Retina (tissue), 1 donor: ENCODE data around the gene WDFY4.

Source experiments
- DNase-seq: peaks from one replicate; pipeline ENCODE4 v3.0.0-alpha.2; 2016

WDFY4 gene

DNA sequence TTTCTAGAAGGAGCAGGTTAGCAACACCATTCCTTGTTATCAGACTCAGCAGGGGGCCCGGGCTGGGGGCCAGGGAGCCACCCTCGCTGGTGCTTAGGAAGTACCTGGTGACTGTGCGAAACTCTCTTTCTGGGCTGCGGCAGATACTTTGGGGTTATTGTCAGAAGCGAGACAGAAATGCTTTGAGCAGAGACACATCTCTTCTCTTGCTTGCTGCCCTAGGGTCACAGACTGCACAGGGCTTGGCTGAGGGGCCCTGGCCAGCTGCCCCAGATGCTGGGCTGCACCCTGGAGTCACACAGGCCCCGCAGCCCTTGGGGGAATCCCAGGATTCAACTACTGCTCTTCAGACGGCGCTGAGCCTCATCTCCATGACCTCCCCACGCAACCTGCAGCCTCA lies 91.9 kb downstream of the WDFY4 start:
- no peak for DNase-seq

DNA sequence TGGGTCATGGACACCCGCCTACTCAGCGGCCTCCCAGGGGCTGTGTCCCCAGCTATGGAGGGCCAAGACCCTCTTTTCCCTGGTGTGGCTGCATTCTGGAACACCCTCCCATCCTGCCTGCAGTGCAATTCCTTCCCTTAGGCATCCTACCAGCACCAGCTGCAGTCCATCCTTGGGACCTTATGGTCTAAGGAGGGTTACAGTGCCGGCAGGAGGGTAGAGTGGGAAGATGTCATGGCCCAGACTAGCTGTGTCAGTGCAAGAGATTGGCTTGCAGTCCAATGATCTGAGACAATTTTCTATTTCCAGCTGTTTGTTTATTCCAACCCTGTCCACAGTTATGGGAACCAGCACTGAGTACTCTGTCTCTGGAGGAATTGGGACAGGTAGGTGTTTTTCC lies 92.4 kb downstream of the WDFY4 start:
- DNase-seq: no peak

GRCh38 chr10:48778193-48778857 lies 93.7 kb downstream of the WDFY4 start:
- DNase-seq: no peak

DNA sequence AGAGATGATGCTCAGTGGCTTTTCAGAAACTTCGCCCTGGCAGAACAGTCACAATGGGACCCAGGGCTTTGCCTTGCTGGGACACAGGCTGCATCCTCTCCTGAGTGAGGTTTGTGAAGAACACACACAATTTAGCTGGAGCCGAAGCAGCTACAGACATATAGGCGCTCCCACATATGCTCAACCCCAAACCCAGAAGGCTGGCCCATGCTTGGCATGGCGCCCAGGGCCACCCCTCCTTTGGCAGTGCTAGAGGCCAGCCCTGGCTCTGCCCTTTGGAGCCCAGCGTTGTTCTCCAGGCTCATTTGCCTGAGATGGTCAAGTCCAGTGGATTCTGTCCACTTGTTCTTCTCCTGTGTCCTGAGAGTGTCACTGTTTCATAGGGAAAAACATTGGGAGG lies 94.4 kb downstream of the WDFY4 start:
- DNase-seq: no peak

DNA sequence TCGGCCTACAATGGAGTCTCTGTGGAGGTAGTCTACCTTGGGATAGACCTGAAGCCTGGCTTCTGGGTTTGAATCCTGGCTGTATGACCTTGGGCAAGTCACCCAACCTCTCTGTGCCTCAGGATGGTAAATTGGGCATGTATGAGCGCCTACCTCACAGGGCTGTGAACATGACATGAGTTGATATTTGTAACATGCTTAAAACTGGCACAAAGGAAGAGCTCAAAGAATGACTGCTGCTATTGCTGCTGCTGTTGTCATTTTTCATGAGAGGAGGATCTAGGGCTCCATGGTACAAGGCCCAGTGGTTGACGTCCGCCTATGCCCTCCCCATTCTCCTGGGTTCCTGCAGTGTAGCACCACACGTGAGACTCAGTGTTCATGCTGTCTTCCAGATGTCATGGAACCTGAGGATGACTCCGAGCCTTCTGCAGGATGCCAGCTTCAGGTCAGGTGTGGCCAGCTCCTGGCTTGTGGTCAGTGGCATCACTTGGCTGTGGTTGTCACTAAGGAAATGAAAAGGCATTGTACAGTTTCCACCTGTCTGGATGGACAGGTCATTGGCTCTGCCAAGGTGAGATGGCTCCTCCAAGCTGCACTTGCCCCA lies 95.0 kb downstream of the WDFY4 start:
- DNase-seq: no peak

DNA sequence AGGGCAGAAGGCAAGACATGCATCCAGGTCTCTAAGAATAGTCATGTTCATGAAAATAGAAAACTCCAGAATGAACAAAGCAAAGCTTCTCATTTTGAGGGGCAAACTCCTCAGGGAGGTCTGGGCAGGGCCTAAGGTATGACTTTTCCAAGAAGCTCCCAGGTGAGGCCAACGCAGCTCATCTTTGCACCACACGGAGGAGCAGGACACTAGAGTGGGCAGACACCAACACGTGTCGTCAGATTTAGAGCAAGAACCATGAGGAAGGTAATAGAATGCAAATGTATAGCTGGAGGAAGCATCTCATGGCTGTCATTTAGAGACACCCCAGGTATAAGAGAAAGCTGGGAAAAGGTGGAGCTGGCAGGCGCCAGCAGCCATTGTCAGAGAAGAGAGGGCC lies 95.7 kb downstream of the WDFY4 start:
- DNase-seq: no peak

GRCh38 chr10:48782386-48782785 lies 97.7 kb downstream of the WDFY4 start:
- no peak for DNase-seq

GRCh38 chr10:48784031-48784430 lies 99.4 kb downstream of the WDFY4 start:
- no peak for DNase-seq

GRCh38 chr10:48785796-48786195 lies 101.1 kb downstream of the WDFY4 start:
- DNase-seq: no peak

DNA sequence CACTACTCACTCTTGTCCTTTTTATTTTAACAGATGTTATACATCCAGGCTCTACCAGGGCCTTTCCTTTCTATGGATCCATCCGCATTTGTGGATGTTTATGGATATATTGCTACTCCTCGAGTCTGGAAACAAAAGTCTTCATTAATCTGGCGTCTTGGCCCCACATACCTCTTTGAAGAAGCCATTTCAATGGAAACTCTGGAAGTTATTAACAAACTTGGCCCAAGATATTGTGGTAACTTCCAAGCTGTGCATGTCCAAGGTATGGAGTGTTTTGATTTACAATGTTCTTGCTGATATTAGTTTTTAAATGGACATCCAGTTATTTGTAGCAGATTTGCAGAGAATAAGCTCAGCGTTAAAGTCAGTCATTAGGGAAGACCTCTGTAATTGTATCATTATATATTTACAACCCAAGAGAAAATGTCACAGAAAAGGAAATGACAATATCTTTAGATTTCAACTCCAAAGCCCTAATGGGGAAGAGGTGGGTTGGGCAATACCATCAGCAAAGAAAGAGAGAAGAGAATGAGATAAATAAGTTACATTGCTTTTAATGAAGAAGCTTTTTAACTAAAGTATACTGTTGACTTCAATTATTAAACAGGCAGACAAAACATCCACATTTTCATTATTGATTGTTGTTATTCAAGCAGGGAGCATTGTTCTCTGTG lies 102.1 kb downstream of the WDFY4 start:
- DNase-seq: no peak

- no peak for DNase-seq
These were observed 103.9 kb downstream of the WDFY4 start for GRCh38 chr10:48788554-48788953.

GRCh38 chr10:48789486-48790456 lies 105.1 kb downstream of the WDFY4 start:
- DNase-seq: no peak

GRCh38 chr10:48790457-48791044 lies 105.9 kb downstream of the WDFY4 start:
- no peak for DNase-seq

DNA sequence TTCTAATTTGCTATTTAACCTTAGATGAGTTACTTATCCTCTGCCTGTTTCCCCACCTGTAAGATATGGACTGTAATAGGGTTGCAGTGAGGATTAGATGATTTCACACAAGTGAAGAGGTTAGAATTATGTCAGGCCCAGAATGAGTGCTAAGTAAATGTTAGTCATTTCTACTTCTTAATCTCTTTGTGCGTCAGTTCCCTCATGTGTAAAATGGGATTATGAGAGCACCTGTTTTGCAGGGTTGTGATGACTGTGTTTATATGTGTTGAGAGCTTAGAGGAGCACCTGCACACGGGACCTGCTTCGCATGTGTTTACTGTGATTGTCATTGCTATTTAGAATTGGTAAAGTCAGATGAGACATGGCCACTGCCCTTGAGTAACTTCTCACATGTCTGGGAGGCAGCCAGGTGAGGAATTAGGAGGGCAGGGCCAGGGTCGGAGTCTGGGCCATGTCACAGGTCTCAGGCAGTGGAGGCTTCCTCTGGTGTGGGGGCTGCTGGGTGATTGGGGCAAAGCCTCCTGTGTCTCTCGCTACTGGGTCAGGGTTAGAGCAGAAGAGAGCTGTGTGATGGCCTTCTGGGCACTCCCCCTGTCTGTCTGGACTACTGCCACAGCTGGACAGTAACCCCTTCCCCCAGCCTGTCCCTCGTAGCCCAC lies 106.7 kb downstream of the WDFY4 start:
- no peak for DNase-seq

GRCh38 chr10:48792121-48792520 lies 107.4 kb downstream of the WDFY4 start:
- DNase-seq: no peak

DNA sequence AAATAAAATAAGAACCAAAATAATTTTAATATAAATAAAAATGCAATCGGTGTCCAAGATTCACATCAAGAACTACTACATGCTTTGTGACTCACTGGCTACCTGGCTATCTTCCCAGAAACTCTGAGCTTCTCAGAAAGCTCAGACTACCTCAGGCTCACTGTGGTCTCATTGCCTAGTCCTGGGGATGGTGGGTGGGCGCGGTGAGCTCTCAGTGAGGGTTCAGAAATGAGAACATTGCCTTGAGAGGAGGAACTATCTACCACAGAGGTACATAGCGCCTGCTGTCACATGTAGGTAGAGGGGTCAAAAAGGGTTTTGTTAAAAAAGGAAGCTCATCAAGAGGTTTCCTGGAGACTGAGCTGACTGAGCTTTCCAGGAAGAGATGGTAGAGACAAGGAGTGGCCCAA lies 108.0 kb downstream of the WDFY4 start:
- DNase-seq: no peak

DNA sequence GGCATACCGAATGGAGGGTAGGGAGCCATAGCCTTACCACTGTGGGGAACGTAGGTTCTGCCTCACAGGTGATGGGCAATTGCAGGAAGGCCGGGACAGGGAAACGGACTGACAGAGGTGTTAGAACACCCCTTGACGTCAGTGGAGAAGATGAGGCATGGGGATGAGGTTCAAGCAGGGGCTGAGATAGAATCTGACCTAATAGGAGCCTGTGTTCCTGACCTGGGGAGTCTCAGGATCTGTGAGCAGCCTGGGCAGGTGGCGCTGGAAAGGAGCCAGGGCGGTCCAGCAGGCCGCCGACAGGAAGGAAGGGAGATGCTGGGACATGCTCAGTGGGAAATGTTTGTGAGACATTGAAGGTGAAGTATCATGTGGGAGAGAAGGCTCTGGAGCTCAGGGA lies 109.4 kb downstream of the WDFY4 start:
- DNase-seq: no peak

DNA sequence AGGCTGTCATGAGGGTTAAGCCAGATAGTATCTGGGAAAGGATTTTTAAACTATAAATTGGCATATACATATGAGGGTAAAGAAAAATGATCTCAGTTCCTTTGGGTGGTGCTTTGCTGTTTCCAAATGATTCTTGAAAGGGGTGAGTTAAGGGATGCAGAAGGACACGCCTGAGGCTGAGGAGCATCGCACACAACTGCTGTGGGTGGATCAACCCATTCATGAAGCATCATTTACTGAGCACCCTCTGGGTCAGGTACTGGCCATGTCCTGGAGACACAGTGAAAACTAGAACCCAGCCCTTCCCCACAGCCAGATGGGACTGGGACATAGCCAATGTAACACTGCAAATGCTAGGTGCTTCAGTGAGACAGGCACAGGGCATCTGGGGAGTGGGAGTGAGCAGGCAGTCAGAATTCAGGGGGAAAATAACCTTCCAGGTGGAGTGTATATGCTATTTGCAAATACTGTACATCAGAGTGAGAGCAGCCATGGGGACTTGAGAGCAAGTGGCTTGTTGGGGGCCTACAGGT lies 112.1 kb downstream of the WDFY4 start:
- DNase-seq: no peak

GRCh38 chr10:48797830-48798229 lies 113.2 kb downstream of the WDFY4 start:
- no peak for DNase-seq

DNA sequence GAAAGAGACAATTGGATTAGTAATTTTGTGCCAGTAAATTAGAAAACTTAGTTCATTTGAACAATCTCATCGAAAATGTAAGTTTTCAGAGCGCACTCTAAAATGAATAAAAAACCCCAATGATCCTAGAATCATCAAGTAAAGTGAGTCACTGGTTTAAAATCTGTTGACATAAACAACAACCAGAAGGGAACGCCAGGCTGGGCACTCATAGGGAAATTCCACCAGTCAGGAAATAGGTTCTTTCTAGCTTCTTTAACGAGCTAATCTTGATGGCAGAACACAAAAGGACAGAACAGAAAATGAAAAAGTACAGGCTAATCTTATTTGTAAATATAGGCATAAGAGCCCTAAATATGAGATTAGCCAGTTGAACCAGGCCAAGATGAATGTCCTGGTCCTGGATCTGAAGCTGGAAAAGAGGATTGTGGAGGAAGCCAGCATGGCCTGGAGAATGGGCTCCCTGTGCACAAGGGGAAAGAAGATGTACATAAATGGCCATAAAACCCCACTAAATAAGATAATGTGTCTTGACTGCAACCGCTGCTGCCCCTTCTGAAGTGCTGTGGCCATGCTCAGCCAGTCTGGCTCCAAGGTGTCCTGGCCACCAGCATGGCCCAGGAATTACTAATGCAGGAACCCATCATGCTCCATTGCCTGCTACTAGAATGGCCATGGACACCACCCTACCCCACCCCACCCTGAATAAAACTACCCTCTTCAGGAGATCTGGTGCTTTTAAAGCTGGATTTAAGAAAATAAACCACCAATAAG lies 114.0 kb downstream of the WDFY4 start:
- DNase-seq: no peak

- DNase-seq: no peak
These were observed 114.8 kb downstream of the WDFY4 start for GRCh38 chr10:48799341-48800006.
